HCT116 (cell line): Measurements from ENCODE around the gene FMN1. TPM values are rescaled to one million over a fixed set of nuclear protein-coding genes. Genes with fewer than 3 reads are reported as not detected.

Experiments used
- ATAC-seq: fragments of 200-7000 bp; cut with Tn5 transposase; 2 replicates; pipeline ENCODE4 v1.9.1; 2020; ENCODE audit warnings: mild to moderate bottlenecking, moderate library complexity
- BruUV-seq: library from RNA; stranded (reverse); fragments of 400-500 nt; replicated peaks from 2 replicates; lab custom pipeline; 2021; lab: Mats Ljungman, UMichigan
- CTCF ChIA-PET: fragments of 300-600 bp; sonication (Branson Sonifier 250); formaldehyde crosslinking; loops from one replicate; lab custom pipeline; 2021; ENCODE audit warnings: antibody characterized with exemption; lab: Charles Lee
- POLR2A ChIA-PET: fragments of 300-600, 350-600 bp; sonication (Branson Sonifier 250); formaldehyde crosslinking; loops from one replicate; lab custom pipeline; 2021; ENCODE audit warnings: antibody characterized with exemption; lab: Charles Lee
- RAD21 ChIA-PET, 2 experiments: fragments of 300-600 bp; sonication (Branson Sonifier 250); formaldehyde crosslinking; loops; one replicate each; lab custom pipeline; 2023; ENCODE audit warnings: low total read pairs in 2 of 2; ENCODE audit not compliant: uncharacterized antibody in 2 of 2, unreplicated experiment in 2 of 2, low non-redundant PET in 1 of 2; lab: Charles Lee
- DNase-seq: peaks from one replicate; pipeline ENCODE4 v3.0.0-alpha.2; 2010; ENCODE audit warnings: low read depth, low spot score
- H2AFZ ChIP-seq: fragments of 200-600 bp; shearing (Covaris generic), sonication (generic); 2 replicates; pipeline ENCODE4 v1.6.1; 2017; ENCODE audit warnings: low read depth, mixed run types, mixed read lengths, antibody characterized with exemption, low read length; ENCODE audit not compliant: poor library complexity, severe bottlenecking
- H3K27ac ChIP-seq: 2 replicates; pipeline ENCODE4 v1.5.1; 2012; ENCODE audit warnings: low read depth, low read length
- H3K27me3 ChIP-seq: fragments of 200-600 bp; sonication (generic); 2 replicates; pipeline ENCODE4 v1.6.1; 2016; ENCODE audit warnings: mixed run types, low read length, mixed read lengths; ENCODE audit not compliant: insufficient read depth
- H3K36me3 ChIP-seq, 2 experiments: fragments of 200-500 bp in 1 of 2; fragments of 200-600 bp in 1 of 2; sonication (Bioruptor generic) in 1 of 2; sonication (generic) in 1 of 2; 2 replicates each; pipeline versions ENCODE4 v1.5.1 to v1.6.1; 2014 to 2016; ENCODE audit warnings: low read length in 2 of 2, inconsistent platforms in 1 of 2, mixed read lengths in 1 of 2, mixed run types in 1 of 2; ENCODE audit not compliant: insufficient read depth in 2 of 2, control insufficient read depth in 1 of 2
- H3K4me1 ChIP-seq, 2 experiments: fragments of 200-600 bp in 1 of 2; sonication (generic) in 1 of 2; 2 replicates each; pipeline versions ENCODE4 v1.5.1 to v1.6.1; 2012 to 2017; ENCODE audit warnings: low read length in 2 of 2, inconsistent platforms in 1 of 2, mild to moderate bottlenecking in 1 of 2, mixed read lengths in 1 of 2, mixed run types in 1 of 2, moderate library complexity in 1 of 2; ENCODE audit not compliant: insufficient read depth in 2 of 2, control insufficient read depth in 1 of 2
- H3K4me2 ChIP-seq: fragments of 200-600 bp; sonication (generic); 2 replicates; pipeline ENCODE4 v1.6.1; 2017; ENCODE audit warnings: mixed run types, low read length, mixed read lengths
- H3K4me3 ChIP-seq, 2 experiments: fragments of 200-600 bp in 1 of 2; sonication (generic) in 1 of 2; replicated peaks in 1 of 2; 2 replicates each; pipeline ENCODE4 v1.5.1; 2011 to 2016; ENCODE audit warnings: low read length in 2 of 2, control low read depth in 1 of 2, low read depth in 1 of 2, mild to moderate bottlenecking in 1 of 2, mixed read lengths in 1 of 2, mixed run types in 1 of 2
- H3K79me2 ChIP-seq: fragments of 200-600 bp; sonication (generic); 2 replicates; pipeline ENCODE4 v1.6.1; 2017; ENCODE audit warnings: mild to moderate bottlenecking, mixed run types, low read length, moderate library complexity, mixed read lengths; ENCODE audit not compliant: insufficient read depth
- H3K9ac ChIP-seq: fragments of 200-600 bp; sonication (generic); 2 replicates; pipeline ENCODE4 v1.6.1; 2016; ENCODE audit warnings: low read length, mixed read lengths
- H3K9me2 ChIP-seq: fragments of 200-600 bp; sonication (generic), shearing (Covaris generic); 2 replicates; pipeline ENCODE4 v1.6.1; 2017; ENCODE audit warnings: mixed run types, mild to moderate bottlenecking, moderate library complexity; ENCODE audit not compliant: insufficient read depth
- H3K9me3 ChIP-seq, 2 experiments: fragments of 200-500 bp in 1 of 2; fragments of 200-600 bp in 1 of 2; sonication (Bioruptor generic) in 1 of 2; sonication (generic) in 1 of 2; 2 replicates each; pipeline ENCODE4 v1.6.1; 2014 to 2017; ENCODE audit warnings: low read length in 2 of 2, mixed read lengths in 2 of 2, inconsistent platforms in 1 of 2, low read depth in 1 of 2, mild to moderate bottlenecking in 1 of 2, mixed run types in 1 of 2, moderate library complexity in 1 of 2; ENCODE audit not compliant: control insufficient read depth in 1 of 2, insufficient read depth in 1 of 2
- H4K20me1 ChIP-seq: fragments of 200-600 bp; sonication (generic), shearing (Covaris generic); 2 replicates; pipeline ENCODE4 v1.6.1; 2017; ENCODE audit warnings: mixed run types, mild to moderate bottlenecking, moderate library complexity; ENCODE audit not compliant: insufficient read depth
- CTCF ChIP-seq, 3 experiments: fragments of 200-600 bp in 1 of 3; sonication (generic) in 1 of 3; IDR thresholded peaks in 2 of 3; conservative IDR thresholded peaks in 1 of 3; 2 replicates each; pipeline ENCODE4 v1.5.1; 2012 to 2017; ENCODE audit warnings: low read depth in 2 of 3, low read length in 2 of 3, antibody characterized with exemption in 1 of 3, borderline replicate concordance in 1 of 3, control low read depth in 1 of 3, mild to moderate bottlenecking in 1 of 3, mixed read lengths in 1 of 3, mixed run types in 1 of 3, moderate library complexity in 1 of 3; ENCODE audit not compliant: insufficient read depth in 1 of 3
- EGR1 ChIP-seq: IDR thresholded peaks from 2 replicates; pipeline ENCODE4 v1.6.1; 2012; ENCODE audit warnings: low read depth
- JUND ChIP-seq: IDR thresholded peaks from 2 replicates; pipeline ENCODE4 v1.6.1; 2012
- SIN3A ChIP-seq: IDR thresholded peaks from 2 replicates; pipeline ENCODE4 v1.6.1; 2012; ENCODE audit warnings: low read depth
- intact Hi-C: fragments of 100-400 bp; cut with micrococcal nuclease; formaldehyde crosslinking; loops from 2 replicates; pipeline ENCODE4 v1.10.0; 2022
- total RNA-seq: library from RNA; stranded (reverse); gene quantifications from one replicate; pipeline ENCODE4 v1.2.1, GENCODE V29; 2021; ENCODE audit not compliant: unreplicated experiment
- TF ChIP-seq, protein P1 (sequence below): IDR thresholded peaks from 2 replicates; pipeline ENCODE4 v1.6.1; 2012; ENCODE audit warnings: low read depth

FMN1 gene
- total RNA-seq, 1 experiment from 2014 or later = 0.39 TPM

DNA sequence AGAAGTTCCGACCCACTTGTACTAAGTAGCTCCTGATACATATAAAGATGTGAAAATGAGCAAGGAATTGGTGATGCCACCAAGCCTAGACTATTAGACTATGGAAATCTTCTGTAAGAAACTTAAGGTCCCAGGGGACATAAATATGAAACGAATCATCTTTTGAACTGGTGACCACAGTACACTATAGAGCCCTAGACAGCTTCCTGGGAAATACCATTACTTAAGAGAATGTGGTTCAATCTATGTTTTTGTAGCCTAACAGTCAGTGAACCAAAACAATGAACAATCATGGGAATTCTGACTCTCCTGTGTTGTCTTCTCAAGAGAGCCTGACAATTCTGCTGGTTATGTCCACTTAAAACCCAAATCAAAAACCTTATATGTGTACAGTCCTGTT, 285.1 kb downstream of the FMN1 start:
- H4K20me1 ChIP-seq = no peaks in the 10 kb centered on the region
- ChIA-PET RAD21 (no interaction called here), POLR2A (no interaction called here), CTCF (interaction anchor here (1.0 kb wide), 1 partner anchor 223 kb away, joined by 3 read pairs; no protein-coding TSS in a partner anchor)
- H3K9me3 ChIP-seq = no peaks in the 10 kb centered on the region
- DNase-seq (no peak), ATAC-seq (no peak)
- no peaks in the 10 kb centered on the region for H3K79me2 ChIP-seq
- no peak overlapping the region for H2AFZ ChIP-seq
- H3K9ac ChIP-seq = no peak overlapping the region
- no peaks in the 10 kb centered on the region for H3K9me2 ChIP-seq
- intact Hi-C loops = no loop called here
- no peaks in the 10 kb centered on the region for H3K4me1 ChIP-seq
- TF ChIP-seq CTCF (IDR thresholded peaks at IDR 0.05 in 2 of 3, conservative IDR thresholded peaks at IDR 0.05 in 1 of 3; ENCODE audit: borderline replicate concordance in 1 of 3, insufficient read depth in 1 of 3, low read depth in 2 of 3, low read length in 2 of 3) = no peak
- no TSS peak for BruUV-seq
- H3K4me3 ChIP-seq = no peak overlapping the region
- H3K36me3 ChIP-seq = no peaks in the 10 kb centered on the region
- no peaks in the 10 kb centered on the region for H3K27me3 ChIP-seq
- H3K4me2 ChIP-seq = no peak overlapping the region
- H3K27ac ChIP-seq = no peak overlapping the region

DNA sequence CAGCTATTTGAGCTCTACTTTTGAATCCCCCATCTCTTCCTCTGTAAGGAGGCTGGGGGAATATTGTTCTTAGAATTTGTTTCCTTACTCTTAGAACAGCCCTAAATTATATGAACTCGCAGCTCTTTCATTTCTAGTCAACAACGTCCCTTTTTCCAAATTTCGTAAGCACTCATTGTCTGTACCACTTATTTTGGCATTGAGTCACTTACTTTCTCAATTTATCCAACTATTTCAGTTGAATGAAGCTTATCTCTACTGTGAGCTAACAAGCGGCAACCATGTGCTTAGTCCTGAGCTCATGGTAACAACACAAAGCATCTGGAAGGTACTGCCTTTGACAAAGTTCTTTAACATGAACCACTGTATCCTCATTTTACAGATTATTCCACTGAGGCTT, 285.6 kb downstream of the FMN1 start:
- Histone ChIP-seq H3K4me1 (no peaks in the 10 kb centered on the region), H3K4me3 (no peak overlapping the region), H3K9ac (no peak overlapping the region), H3K27ac (no peak overlapping the region), H3K36me3 (no peaks in the 10 kb centered on the region), H3K9me2 (no peaks in the 10 kb centered on the region), H3K27me3 (no peaks in the 10 kb centered on the region), H4K20me1 (no peaks in the 10 kb centered on the region), H2AFZ (no peak overlapping the region), H3K79me2 (no peaks in the 10 kb centered on the region), H3K9me3 (no peaks in the 10 kb centered on the region), H3K4me2 (no peak overlapping the region)
- TF ChIP-seq, protein P1, sequence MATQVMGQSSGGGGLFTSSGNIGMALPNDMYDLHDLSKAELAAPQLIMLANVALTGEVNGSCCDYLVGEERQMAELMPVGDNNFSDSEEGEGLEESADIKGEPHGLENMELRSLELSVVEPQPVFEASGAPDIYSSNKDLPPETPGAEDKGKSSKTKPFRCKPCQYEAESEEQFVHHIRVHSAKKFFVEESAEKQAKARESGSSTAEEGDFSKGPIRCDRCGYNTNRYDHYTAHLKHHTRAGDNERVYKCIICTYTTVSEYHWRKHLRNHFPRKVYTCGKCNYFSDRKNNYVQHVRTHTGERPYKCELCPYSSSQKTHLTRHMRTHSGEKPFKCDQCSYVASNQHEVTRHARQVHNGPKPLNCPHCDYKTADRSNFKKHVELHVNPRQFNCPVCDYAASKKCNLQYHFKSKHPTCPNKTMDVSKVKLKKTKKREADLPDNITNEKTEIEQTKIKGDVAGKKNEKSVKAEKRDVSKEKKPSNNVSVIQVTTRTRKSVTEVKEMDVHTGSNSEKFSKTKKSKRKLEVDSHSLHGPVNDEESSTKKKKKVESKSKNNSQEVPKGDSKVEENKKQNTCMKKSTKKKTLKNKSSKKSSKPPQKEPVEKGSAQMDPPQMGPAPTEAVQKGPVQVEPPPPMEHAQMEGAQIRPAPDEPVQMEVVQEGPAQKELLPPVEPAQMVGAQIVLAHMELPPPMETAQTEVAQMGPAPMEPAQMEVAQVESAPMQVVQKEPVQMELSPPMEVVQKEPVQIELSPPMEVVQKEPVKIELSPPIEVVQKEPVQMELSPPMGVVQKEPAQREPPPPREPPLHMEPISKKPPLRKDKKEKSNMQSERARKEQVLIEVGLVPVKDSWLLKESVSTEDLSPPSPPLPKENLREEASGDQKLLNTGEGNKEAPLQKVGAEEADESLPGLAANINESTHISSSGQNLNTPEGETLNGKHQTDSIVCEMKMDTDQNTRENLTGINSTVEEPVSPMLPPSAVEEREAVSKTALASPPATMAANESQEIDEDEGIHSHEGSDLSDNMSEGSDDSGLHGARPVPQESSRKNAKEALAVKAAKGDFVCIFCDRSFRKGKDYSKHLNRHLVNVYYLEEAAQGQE = no peak
- TF ChIP-seq JUND = no peak
- no peak for TF ChIP-seq CTCF (IDR thresholded peaks at IDR 0.05 in 2 of 3, conservative IDR thresholded peaks at IDR 0.05 in 1 of 3; ENCODE audit: borderline replicate concordance in 1 of 3, insufficient read depth in 1 of 3, low read depth in 2 of 3, low read length in 2 of 3)
- TF ChIP-seq EGR1 = no peak
- no peak for TF ChIP-seq SIN3A
- ATAC-seq = no peak
- ChIA-PET CTCF (interaction anchor here (0.9 to 1.0 kb wide), 2 partner anchors 27 to 223 kb away, joined by 3 read pairs; no protein-coding TSS in a partner anchor), POLR2A (no interaction called here), RAD21 (no interaction called here)
- DNase-seq = no peak
- BruUV-seq = no TSS peak
- intact Hi-C loops = no loop called here
